GM20000 (cell line): ENCODE measurements around the gene HABP4.

ENCODE experiments used
- DNase-seq: peaks from one replicate; pipeline ENCODE4 v3.0.0; 2012; ENCODE audit warnings: low spot score
- CTCF ChIP-seq: IDR thresholded peaks from 2 replicates; pipeline ENCODE4 v1.5.1; 2012; ENCODE audit warnings: mild to moderate bottlenecking, control low read depth; ENCODE audit errors: extremely low read depth, missing control alignments

Gene HABP4

GRCh38 chr9:96453625-96454024 is 3.7 kb downstream of the HABP4 start:
- no peak for DNase-seq
- no peak for TF ChIP-seq CTCF

- DNase-seq: no peak
- TF ChIP-seq CTCF: no peak
Observed at GRCh38 chr9:96457266-96457665, 7.3 kb downstream of the HABP4 start.

DNA sequence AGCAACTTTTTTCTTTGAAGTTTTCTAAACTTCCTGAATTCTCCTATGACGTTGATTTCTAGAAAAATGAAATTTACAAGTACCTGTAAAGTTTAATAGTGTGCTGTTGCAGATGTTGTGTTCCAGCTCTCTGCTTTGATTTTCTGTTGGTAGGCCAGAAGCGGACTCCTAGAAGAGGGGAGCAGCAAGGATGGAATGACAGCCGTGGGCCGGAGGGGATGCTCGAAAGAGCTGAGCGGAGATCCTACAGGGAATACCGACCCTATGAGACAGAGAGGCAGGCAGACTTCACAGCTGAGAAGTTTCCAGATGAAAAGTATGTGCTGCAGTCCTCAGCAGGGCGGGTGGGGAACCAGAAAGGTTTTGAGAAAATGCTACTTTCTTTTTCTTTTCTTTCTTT is 8.3 kb downstream of the HABP4 start:
- TF ChIP-seq CTCF: no peak
- DNase-seq: no peak

GRCh38 chr9:96459268-96460007 is 9.5 kb downstream of the HABP4 start:
- no peak for DNase-seq
- TF ChIP-seq CTCF: no peak

- no peak for TF ChIP-seq CTCF
- no peak for DNase-seq
Observed at GRCh38 chr9:96460470-96460869, 10.5 kb downstream of the HABP4 start.

- no peak for TF ChIP-seq CTCF
- no peak for DNase-seq
Observed at GRCh38 chr9:96460882-96461281, 10.9 kb downstream of the HABP4 start.

- no peak for TF ChIP-seq CTCF
- DNase-seq: no peak
Observed at GRCh38 chr9:96461336-96461735, 11.4 kb downstream of the HABP4 start.
